OCI-LY7 (cell line): ENCODE data around the gene ZNF474. TPM values are rescaled to one million over a fixed set of nuclear protein-coding genes. Genes with fewer than 3 reads are reported as not detected.

Source experiments
- BruUV-seq: library from RNA; stranded (reverse); fragments of 400-500 nt; replicated peaks from 2 replicates; lab custom pipeline; 2021; lab: Mats Ljungman, UMichigan
- CTCF ChIA-PET: fragments of 300-600 bp; sonication (Branson Sonifier 250); formaldehyde crosslinking; loops from one replicate; lab custom pipeline; 2022; ENCODE audit warnings: antibody characterized with exemption; ENCODE audit not compliant: unreplicated experiment; lab: Charles Lee
- POLR2A ChIA-PET: fragments of 300-600 bp; sonication (Branson Sonifier 250); formaldehyde crosslinking; loops from one replicate; lab custom pipeline; 2022; ENCODE audit warnings: antibody characterized with exemption; lab: Charles Lee
- DNase-seq: peaks from one replicate; pipeline ENCODE4 v3.0.0-alpha.2; 2015; ENCODE audit warnings: low spot score
- H2AFZ ChIP-seq: fragments of 200-600 bp; sonication (generic), shearing (Covaris generic); 2 replicates; pipeline ENCODE4 v1.6.1; 2014; ENCODE audit warnings: mild to moderate bottlenecking, antibody characterized with exemption, low read length, moderate library complexity
- H3K27ac ChIP-seq: fragments of 200-600 bp; sonication (generic); 2 replicates; pipeline ENCODE4 v1.5.1; 2014; ENCODE audit warnings: mixed run types, low read depth, mild to moderate bottlenecking, moderate library complexity, low read length, inconsistent platforms; ENCODE audit not compliant: poor library complexity, severe bottlenecking
- H3K36me3 ChIP-seq: fragments of 200-600 bp; sonication (generic); 2 replicates; pipeline ENCODE4 v1.6.1; 2014; ENCODE audit warnings: mild to moderate bottlenecking, antibody characterized with exemption, low read length, moderate library complexity, mixed read lengths; ENCODE audit not compliant: insufficient read depth
- H3K4me1 ChIP-seq: fragments of 200-600 bp; sonication (generic); 2 replicates; pipeline ENCODE4 v1.5.1; 2014; ENCODE audit warnings: mild to moderate bottlenecking, low read length; ENCODE audit not compliant: insufficient read depth, poor library complexity, severe bottlenecking
- H3K4me2 ChIP-seq: fragments of 200-600 bp; sonication (generic); 2 replicates; pipeline ENCODE4 v1.6.1; 2014; ENCODE audit warnings: mild to moderate bottlenecking, low read length
- H3K4me3 ChIP-seq: fragments of 200-600 bp; sonication (generic); 2 replicates; pipeline ENCODE4 v1.5.1; 2014; ENCODE audit warnings: mild to moderate bottlenecking, low read depth, low read length; ENCODE audit not compliant: poor library complexity, severe bottlenecking
- H3K79me2 ChIP-seq: fragments of 200-600 bp; sonication (generic); 2 replicates; pipeline ENCODE4 v1.6.1; 2016; ENCODE audit warnings: low read depth, mild to moderate bottlenecking, low read length, moderate library complexity, mixed read lengths; ENCODE audit not compliant: insufficient read depth
- H3K9me2 ChIP-seq: fragments of 200-600 bp; sonication (generic); 2 replicates; pipeline ENCODE4 v1.6.1; 2016; ENCODE audit warnings: mild to moderate bottlenecking, low read length, mixed read lengths; ENCODE audit not compliant: insufficient read depth
- H3K9me3 ChIP-seq: fragments of 200-600 bp; sonication (generic); 2 replicates; pipeline ENCODE4 v1.6.1; 2014; ENCODE audit warnings: mild to moderate bottlenecking, mixed run types, low read length, mixed read lengths
- H4K20me1 ChIP-seq: fragments of 200-600 bp; sonication (generic); 2 replicates; pipeline ENCODE4 v1.6.1; 2014; ENCODE audit warnings: mild to moderate bottlenecking, antibody characterized with exemption, low read length, moderate library complexity, mixed read lengths; ENCODE audit not compliant: insufficient read depth
- CTCF ChIP-seq: fragments of 200-600 bp; sonication (generic); conservative IDR thresholded peaks from 2 replicates; pipeline ENCODE4 v1.5.1; 2014; ENCODE audit warnings: mild to moderate bottlenecking, antibody characterized with exemption, low read length, moderate library complexity, mixed read lengths
- EZH2phosphoT487 ChIP-seq: fragments of 200-600 bp; sonication (generic); IDR thresholded peaks from 2 replicates; pipeline ENCODE4 v1.6.1; 2018; ENCODE audit warnings: low read depth, borderline replicate concordance, mild to moderate bottlenecking, mixed run types, antibody characterized with exemption, low read length, moderate library complexity, mixed read lengths
- intact Hi-C: fragments of 100-400 bp; cut with micrococcal nuclease; formaldehyde crosslinking; loops from one replicate; pipeline ENCODE4 v1.10.0; 2022; ENCODE audit not compliant: unreplicated experiment
- total RNA-seq, 2 experiments: library from RNA; depleted of rRNA in 1 of 2; stranded (reverse); fragments of >200 nt in 1 of 2; shearing (Covaris generic) in 1 of 2; gene quantifications; 2 replicates each; pipeline ENCODE4 v1.2.3, GENCODE V29; 2014 to 2022

Gene ZNF474
- total RNA-seq, 2 experiments from 2014 or later: not detected

DNA sequence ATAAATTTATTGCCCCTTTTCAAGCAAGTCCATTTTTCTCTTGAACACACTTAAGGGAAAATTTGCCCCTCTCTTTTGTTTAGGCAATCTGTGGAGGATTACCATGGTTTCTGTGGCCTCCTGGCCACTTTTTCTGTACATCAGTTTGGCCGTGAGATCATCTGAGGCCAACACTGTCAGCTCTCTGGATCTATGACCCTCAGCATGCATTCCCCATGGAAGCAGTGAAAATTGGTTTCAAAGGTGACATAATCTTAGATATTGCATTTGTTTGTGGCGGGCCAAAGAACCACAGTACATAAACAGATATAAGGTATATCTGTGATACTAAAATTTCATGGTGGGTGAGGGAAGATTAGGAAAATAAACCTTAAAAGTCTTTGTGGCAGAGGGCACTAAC lies 4.6 kb upstream of the ZNF474 start:
- Histone ChIP-seq H3K4me2 (no peak overlapping the region), H3K4me1 (no peaks in the 10 kb centered on the region), H4K20me1 (no peaks in the 10 kb centered on the region), H3K36me3 (no peaks in the 10 kb centered on the region), H2AFZ (no peak overlapping the region), H3K79me2 (no peaks in the 10 kb centered on the region), H3K9me2 (no peaks in the 10 kb centered on the region), H3K4me3 (no peak overlapping the region), H3K9me3 (no peaks in the 10 kb centered on the region), H3K27ac (no peak overlapping the region)
- ChIA-PET CTCF (no interaction called here), POLR2A (interaction anchor here (0.7 kb wide), 1 partner anchor 236 kb away, joined by 3 read pairs; no protein-coding TSS in a partner anchor)
- no peak for DNase-seq
- BruUV-seq: no TSS peak
- TF ChIP-seq CTCF (no peak), EZH2phosphoT487 (no peak)
- intact Hi-C loops: no loop called here

GRCh38 chr5:122126177-122126755 lies 3.1 kb upstream of the ZNF474 start:
- no TSS peak for BruUV-seq

More at GRCh38 chr5:122126177-122126755, 3.1 kb upstream of the ZNF474 start:
- intact Hi-C loops: no loop called here
- no peaks in the 10 kb centered on the region for H3K9me3 ChIP-seq
- H3K4me1 ChIP-seq: no peaks in the 10 kb centered on the region
- H3K9me2 ChIP-seq: no peaks in the 10 kb centered on the region
- H2AFZ ChIP-seq: no peak overlapping the region
- ChIA-PET CTCF (no interaction called here), POLR2A (interaction anchor here (0.5 kb wide), 1 partner anchor 251 kb away, joined by 5 read pairs; no protein-coding TSS in a partner anchor)
- H3K4me3 ChIP-seq: no peak overlapping the region
- no peaks in the 10 kb centered on the region for H3K36me3 ChIP-seq
- no peak for DNase-seq
- H3K4me2 ChIP-seq: no peak overlapping the region
- no peak overlapping the region for H3K27ac ChIP-seq
- TF ChIP-seq CTCF (no peak), EZH2phosphoT487 (no peak)
- H4K20me1 ChIP-seq: no peaks in the 10 kb centered on the region
- no peaks in the 10 kb centered on the region for H3K79me2 ChIP-seq
